ENCODE data around the gene CCNL1.

- TF ChIP-seq CTCF (IDR thresholded peaks at IDR 0.05) = no peak
- TF ChIP-seq POLR2A (IDR thresholded peaks at IDR 0.05) = no peak
These were observed 12.7 kb downstream of the CCNL1 start for GRCh38 chr3:157147099-157147803.

Data from Peyer's patch (tissue), 4 donors.